DMS53 (cell line): ENCODE measurements around the gene GFPT1.

Experiments
- DNase-seq: peaks from one replicate; lab custom pipeline; 2025; lab: John Stamatoyannopoulos, UW

GFPT1 gene

DNA sequence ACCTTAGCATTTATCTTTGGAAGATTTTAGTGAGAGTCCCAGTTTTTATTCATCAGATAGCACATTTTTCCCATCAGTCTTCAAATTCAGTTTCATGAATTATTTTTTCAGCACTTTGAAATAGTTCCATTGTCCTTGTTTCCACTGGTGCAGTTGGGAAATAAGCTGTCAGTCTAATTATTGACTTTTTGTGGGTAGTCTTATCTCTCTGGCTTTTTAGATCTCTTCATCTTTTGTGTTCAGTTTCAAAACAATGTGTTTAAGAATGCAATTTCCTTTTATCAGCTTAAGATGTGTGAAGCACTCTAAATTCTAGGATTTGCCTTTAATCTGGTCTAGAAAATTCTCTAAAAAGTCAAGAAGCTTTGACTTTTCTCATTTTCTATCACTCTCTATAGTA, 70.5 kb downstream of the GFPT1 start:
- DNase-seq, result no peak

DNA sequence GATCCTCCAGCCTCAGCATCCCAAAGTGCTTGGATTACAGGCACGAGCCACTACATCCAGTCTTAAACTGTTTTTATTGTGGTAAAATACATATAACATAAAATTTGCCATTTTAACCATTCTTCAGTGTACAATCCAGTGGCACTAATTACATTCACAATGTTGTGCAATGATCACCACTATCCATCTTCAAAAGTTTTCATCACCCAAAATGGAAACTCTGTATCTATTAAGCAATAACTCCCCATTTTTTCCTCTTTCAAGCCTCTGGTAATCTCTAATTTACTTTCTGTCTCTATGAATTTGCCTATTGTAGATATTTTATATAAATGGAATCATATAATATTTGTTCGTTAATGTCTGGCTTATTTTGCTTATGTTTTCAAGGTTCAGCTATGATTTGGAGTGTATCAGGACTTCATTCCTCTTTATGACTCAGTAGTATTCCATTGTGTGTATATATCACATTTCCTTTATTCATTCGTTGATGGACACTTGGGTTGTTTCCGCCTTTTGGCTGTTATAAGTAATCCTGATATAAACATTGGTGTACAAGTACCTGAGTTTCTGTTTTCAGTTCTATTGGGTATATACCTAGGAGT, 71.8 kb downstream of the GFPT1 start:
- DNase-seq, result no peak

DNA sequence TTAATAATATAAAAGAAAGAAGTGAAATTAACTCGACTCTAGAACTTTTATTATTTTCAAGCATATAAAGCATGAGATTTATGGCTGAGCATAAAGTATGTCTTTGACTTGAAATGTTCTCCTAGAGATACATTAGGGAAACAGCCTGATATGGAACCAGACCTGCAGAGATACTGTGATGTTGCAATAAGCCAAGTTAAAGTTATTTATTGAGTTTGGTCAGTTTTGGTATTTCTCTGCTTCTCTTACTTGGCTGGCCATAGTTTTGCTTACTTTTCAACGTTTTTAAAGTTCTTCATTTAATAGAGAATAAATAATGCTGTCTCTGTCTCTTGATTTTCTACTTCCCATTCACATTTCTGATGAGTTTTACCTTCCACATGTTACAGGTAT, 76.0 kb downstream of the GFPT1 start:
- DNase-seq, result no peak

- DNase-seq, result no peak
Observed at GRCh38 chr2:69310111-69311023, 76.7 kb downstream of the GFPT1 start.

DNA sequence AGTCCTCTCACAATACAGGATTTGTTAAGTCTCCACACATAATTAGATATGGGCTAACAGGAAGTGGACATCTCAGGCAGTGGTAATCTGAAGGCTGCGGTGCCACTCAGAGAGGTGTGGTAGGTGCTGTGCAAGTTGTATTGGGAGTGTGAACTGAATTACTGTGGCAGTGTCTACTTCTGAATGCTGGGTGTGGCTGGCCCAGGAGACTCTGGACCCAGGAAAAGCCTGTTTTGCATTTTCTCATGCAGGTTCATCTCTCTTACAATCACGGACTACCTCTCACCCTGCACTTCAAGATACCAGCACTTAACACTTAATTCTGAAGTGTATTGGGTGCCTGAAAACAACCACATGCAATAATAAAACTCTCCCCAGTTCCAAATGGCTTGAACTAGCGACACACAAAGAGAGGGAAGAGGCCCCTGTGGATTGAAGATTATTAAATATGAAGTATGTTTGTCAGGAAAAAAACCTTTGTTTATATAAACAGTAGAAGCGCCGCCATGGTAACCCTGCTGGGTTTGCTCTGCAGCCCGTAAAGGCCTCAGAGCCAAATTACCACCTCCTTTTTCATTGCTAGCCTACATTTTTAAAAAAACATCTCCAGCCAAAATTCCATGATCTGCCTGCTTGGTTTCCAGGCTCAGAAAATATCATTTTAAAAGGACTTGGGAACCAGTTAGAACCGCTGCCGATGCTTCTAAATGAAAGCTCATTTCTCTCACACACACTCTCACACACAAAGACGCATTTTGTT, 77.5 kb downstream of the GFPT1 start:
- peak; percentile 87 for DNase-seq

GRCh38 chr2:69308338-69308737, 78.7 kb downstream of the GFPT1 start:
- no peak for DNase-seq

GRCh38 chr2:69307579-69308064, 79.4 kb downstream of the GFPT1 start:
- DNase-seq, result no peak

DNA sequence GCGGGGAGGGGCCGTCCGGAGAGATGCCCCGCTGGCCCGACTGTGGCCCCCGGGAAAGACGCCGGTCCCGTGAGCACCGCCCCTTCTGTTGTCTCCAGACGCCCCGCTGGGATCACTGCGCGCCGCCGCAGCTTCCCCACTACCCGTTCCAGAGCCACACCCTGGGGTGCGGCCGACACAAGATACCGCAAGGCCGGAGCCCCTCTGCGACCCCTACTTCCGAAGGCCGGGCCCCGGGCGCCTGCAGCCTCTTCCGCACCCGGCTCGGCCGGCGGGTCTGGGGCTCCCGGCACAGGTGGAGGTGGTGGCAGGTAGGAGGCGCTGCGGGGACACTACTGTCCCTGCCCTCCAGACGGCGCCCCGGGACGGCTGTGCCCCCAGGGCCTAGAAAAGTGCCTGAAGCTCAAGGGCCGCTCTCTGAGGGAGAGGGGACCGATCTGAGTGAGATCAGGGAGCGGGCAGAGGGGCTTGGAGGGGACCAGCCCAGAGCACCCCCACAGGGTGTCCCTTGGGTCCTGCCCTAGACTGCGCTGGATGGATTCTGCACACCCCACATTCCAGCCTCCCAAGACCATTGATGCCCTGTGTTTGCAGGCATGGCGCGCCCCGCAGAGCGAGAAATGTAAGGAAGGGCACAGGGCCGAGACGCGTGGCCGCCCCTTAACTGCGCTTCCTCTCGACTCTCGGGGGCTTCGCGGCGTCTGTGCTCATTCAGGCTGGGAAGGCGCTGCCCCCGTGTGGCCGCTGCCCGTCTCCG, 80.0 kb downstream of the GFPT1 start:
- peak; percentile 88 for DNase-seq

- peak; percentile 55 for DNase-seq
Observed at GRCh38 chr2:69306393-69306821, 80.6 kb downstream of the GFPT1 start.

GRCh38 chr2:69305712-69306392, 81.2 kb downstream of the GFPT1 start:
- DNase-seq, result peak; percentile 25

- no peak for DNase-seq
Observed at GRCh38 chr2:69305166-69305565, 81.9 kb downstream of the GFPT1 start.

DNA sequence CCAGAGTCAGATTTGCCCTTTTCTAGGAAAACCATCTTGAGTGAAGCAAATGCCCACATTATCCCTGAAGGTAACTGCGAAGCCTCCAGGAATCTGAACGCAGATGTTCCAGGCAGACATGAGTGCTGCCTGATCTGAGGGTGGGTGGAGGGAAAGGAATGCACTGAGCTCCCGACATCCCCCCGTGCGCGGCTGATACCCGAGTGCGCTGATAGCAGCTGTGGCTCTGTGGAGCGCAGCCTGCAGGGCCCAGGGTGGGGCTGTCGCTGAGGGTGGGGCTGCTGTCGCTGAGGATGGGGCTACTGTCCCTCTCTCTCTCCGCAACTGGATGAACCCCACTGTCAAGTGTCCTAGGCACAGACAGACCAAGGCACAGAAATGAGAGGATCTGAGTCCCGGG, 82.4 kb downstream of the GFPT1 start:
- no peak for DNase-seq

DNA sequence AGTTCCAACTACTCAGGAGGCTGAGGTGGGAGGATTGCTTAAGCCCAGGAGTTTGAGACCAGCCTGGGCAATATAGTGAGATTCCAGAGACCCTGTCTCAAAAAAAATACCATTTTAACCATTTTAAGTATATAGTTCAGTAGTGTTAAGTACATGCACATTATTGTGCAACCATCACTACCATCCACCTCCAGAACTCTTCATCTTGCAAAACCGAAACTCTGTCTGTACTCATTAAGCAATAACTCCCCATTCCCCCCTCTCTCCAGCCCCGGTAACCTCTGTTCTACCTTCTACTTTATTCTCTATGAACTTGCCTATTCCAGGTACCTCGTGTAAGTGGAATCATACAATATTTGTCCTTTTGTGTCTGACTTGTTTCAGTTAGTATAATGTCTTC, 86.4 kb downstream of the GFPT1 start:
- DNase-seq, result no peak

DNA sequence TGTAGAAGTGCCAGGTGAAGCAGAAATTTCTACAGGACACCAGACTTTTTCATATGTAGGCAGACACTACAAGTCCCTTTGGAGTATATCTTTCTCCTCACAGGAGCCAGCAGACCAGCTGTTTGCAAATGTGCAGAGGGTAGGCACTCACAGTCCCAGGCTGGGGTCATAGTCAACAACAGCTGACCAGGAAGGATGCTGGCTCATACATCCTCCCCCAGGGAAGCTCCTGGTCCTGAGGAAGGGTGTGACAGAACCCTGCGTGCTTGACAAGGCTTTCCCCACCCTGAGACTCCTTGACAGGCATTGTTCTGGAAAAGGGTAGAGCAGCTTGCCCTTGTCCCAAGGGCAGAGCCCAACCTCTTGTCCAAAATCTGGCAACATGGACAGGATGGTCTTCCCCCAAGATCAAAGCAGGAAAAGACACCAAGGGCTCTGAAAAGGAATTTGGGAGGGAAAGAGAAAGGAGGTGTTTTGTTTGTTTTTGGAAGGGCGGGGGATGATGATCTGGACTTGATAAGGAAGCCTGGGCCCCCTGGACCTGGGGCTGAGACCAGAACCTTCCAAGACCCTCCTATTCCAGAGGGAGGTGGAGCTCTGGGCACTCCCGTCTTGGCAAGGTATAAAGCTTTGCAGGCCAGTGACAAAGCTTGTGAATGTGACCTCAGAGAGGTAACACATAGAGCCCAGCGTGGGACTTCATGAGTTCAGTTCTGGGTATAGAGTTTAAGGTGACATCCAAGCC, 87.1 kb downstream of the GFPT1 start:
- DNase-seq, result peak; percentile 74

GRCh38 chr2:69298862-69299261, 88.2 kb downstream of the GFPT1 start:
- no peak for DNase-seq

GRCh38 chr2:69298261-69298660, 88.8 kb downstream of the GFPT1 start:
- DNase-seq, result no peak

GRCh38 chr2:69297216-69297615, 89.8 kb downstream of the GFPT1 start:
- DNase-seq, result no peak

GRCh38 chr2:69296421-69296820, 90.6 kb downstream of the GFPT1 start:
- DNase-seq, result no peak

- DNase-seq, result no peak
Observed at GRCh38 chr2:69292256-69292655, 94.8 kb downstream of the GFPT1 start.

DNA sequence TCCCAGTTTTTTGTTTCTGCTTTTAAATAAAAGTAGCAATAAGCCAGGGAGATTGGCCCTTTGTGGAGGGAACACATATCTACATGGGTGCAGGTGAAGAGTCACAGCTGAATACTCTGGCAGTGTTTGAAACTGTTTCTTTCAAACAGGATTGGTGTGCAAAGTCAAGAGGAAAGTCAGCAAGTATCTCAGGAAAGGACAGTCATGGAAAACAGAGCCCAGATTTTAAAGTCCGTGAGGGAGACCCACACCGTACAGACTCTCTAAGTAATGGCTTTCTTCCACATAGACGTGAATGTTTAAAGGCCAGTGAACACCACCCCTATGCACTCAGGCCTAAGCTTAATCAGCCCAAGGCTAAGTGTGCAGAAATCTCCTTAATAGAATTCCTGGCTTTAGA, 95.3 kb downstream of the GFPT1 start:
- no peak for DNase-seq
